WTC11 (cell line): ENCODE results near the gene AGAP1. TPM values are rescaled to one million over a fixed set of nuclear protein-coding genes. Genes with fewer than 3 reads are reported as not detected.

ENCODE experiments used
- ATAC-seq: fragments of 200-7000 bp; cut with Tn5 transposase; 2 replicates; pipeline ENCODE4 v1.10.0; 2021; ENCODE audit warnings: mild to moderate bottlenecking, moderate library complexity
- CTCF ChIA-PET: fragments of 300-600 bp; sonication (Branson Sonifier 250); formaldehyde crosslinking; loops from one replicate; lab custom pipeline; 2021; ENCODE audit warnings: antibody characterized with exemption; lab: Charles Lee
- POLR2A ChIA-PET: fragments of 350-600 bp; sonication (Branson Sonifier 250); formaldehyde crosslinking; loops from one replicate; lab custom pipeline; 2021; ENCODE audit warnings: antibody characterized with exemption; lab: Charles Lee
- DNase-seq: peaks from one replicate; pipeline ENCODE4 v3.0.0; 2021; ENCODE audit warnings: low spot score
- H3K27ac Mint-ChIP-seq: 2 replicates; pipeline ENCODE4 v1.8.0; 2021; ENCODE audit warnings: mixed read lengths
- H3K27me3 Mint-ChIP-seq: 2 replicates; pipeline ENCODE4 v1.8.0; 2021; ENCODE audit warnings: low read depth, mild to moderate bottlenecking, moderate library complexity, mixed read lengths
- H3K36me3 Mint-ChIP-seq: 2 replicates; pipeline ENCODE4 v1.8.0; 2021; ENCODE audit warnings: mixed read lengths
- H3K4me1 Mint-ChIP-seq: 2 replicates; pipeline ENCODE4 v1.8.0; 2022; ENCODE audit warnings: mixed read lengths
- H3K4me3 Mint-ChIP-seq: 2 replicates; pipeline ENCODE4 v1.8.0; 2021; ENCODE audit warnings: mild to moderate bottlenecking, moderate library complexity, mixed read lengths
- H3K9me3 Mint-ChIP-seq: 2 replicates; pipeline ENCODE4 v1.8.0; 2021; ENCODE audit warnings: mixed read lengths
- CREB1 ChIP-seq: sonication (generic); formaldehyde crosslinking; IDR thresholded peaks from 2 replicates; pipeline ENCODE4 v1.8.0; 2023; ENCODE audit warnings: mild to moderate bottlenecking, missing genetic modification reagents
- EMX1 ChIP-seq: fragments of 250-450 bp; sonication (Bioruptor Pico); IDR thresholded peaks from 2 replicates; pipeline ENCODE4 v1.8.0; 2021; ENCODE audit warnings: mild to moderate bottlenecking
- JUN ChIP-seq: sonication (generic); formaldehyde crosslinking; IDR thresholded peaks from 2 replicates; pipeline ENCODE4 v1.8.0; 2023; ENCODE audit warnings: mild to moderate bottlenecking, missing genetic modification reagents
- KAT7 ChIP-seq: sonication (generic); formaldehyde crosslinking; IDR thresholded peaks from 2 replicates; pipeline ENCODE4 v1.8.1; 2023; ENCODE audit warnings: missing genetic modification reagents, mild to moderate bottlenecking, borderline replicate concordance
- MXD4 ChIP-seq: fragments of 250-450 bp; sonication (Bioruptor Pico); IDR thresholded peaks from 2 replicates; pipeline ENCODE4 v1.8.0; 2021; ENCODE audit warnings: mild to moderate bottlenecking, moderate library complexity, borderline replicate concordance
- NFATC4 ChIP-seq: fragments of 250-450 bp; sonication (Bioruptor Pico); IDR thresholded peaks from 2 replicates; pipeline ENCODE4 v1.9.0; 2021; ENCODE audit warnings: mild to moderate bottlenecking
- NFYB ChIP-seq: sonication (generic); formaldehyde crosslinking; conservative IDR thresholded peaks from 2 replicates; pipeline ENCODE4 v1.8.0; 2022; ENCODE audit warnings: low read depth, missing genetic modification reagents
- NR1H2 ChIP-seq: sonication (generic); formaldehyde crosslinking; IDR thresholded peaks from 2 replicates; pipeline ENCODE4 v1.9.0; 2021; ENCODE audit warnings: mild to moderate bottlenecking, moderate library complexity, missing genetic modification reagents
- PRRX2 ChIP-seq: fragments of 250-450 bp; sonication (Bioruptor Pico); IDR thresholded peaks from 2 replicates; pipeline ENCODE4 v1.8.0; 2021; ENCODE audit warnings: mild to moderate bottlenecking
- RELA ChIP-seq: sonication (generic); formaldehyde crosslinking; IDR thresholded peaks from 2 replicates; pipeline ENCODE4 v1.8.1; 2022; ENCODE audit warnings: missing genetic modification reagents, mild to moderate bottlenecking, borderline replicate concordance
- RORB ChIP-seq: fragments of 250-450 bp; sonication (Bioruptor Pico); IDR thresholded peaks from 2 replicates; pipeline ENCODE4 v1.9.0; 2021; ENCODE audit warnings: mild to moderate bottlenecking
- SMAD3 ChIP-seq: sonication (generic); formaldehyde crosslinking; IDR thresholded peaks from 2 replicates; pipeline ENCODE4 v1.8.0; 2022; ENCODE audit warnings: missing genetic modification reagents, mild to moderate bottlenecking, borderline replicate concordance
- SP1 ChIP-seq: sonication (generic); formaldehyde crosslinking; conservative IDR thresholded peaks from 2 replicates; pipeline ENCODE4 v1.8.1; 2022; ENCODE audit warnings: missing genetic modification reagents
- ZNF121 ChIP-seq: sonication (generic); formaldehyde crosslinking; IDR thresholded peaks from 2 replicates; pipeline ENCODE4 v1.8.0; 2023; ENCODE audit warnings: missing genetic modification reagents
- ZNF219 ChIP-seq: sonication (generic); formaldehyde crosslinking; IDR thresholded peaks from 2 replicates; pipeline ENCODE4 v1.8.0; 2023; ENCODE audit warnings: missing genetic modification reagents, mild to moderate bottlenecking, borderline replicate concordance
- ZNF317 ChIP-seq: sonication (generic); formaldehyde crosslinking; IDR thresholded peaks from 2 replicates; pipeline ENCODE4 v1.8.1; 2023; ENCODE audit warnings: low read depth, mild to moderate bottlenecking, moderate library complexity, missing genetic modification reagents, borderline replicate concordance
- ZNF423 ChIP-seq: fragments of 250-450 bp; sonication (Bioruptor Pico); IDR thresholded peaks from 2 replicates; pipeline ENCODE4 v2.1.2; 2022; ENCODE audit warnings: mild to moderate bottlenecking, moderate library complexity
- total RNA-seq: library from RNA; stranded (reverse); gene quantifications from 3 replicates; pipeline ENCODE4 v1.2.3, GENCODE V29; 2021
- TF ChIP-seq, protein P1 (sequence below): fragments of 250-450 bp; sonication (Bioruptor Pico); conservative IDR thresholded peaks from 2 replicates; pipeline ENCODE4 v1.9.0; 2021; ENCODE audit warnings: mild to moderate bottlenecking
- TF ChIP-seq, protein P2 (sequence below): sonication (generic); formaldehyde crosslinking; IDR thresholded peaks from 2 replicates; pipeline ENCODE4 v1.8.0; 2022; ENCODE audit warnings: mild to moderate bottlenecking, missing genetic modification reagents
- TF ChIP-seq, protein P3 (sequence below): sonication (generic); formaldehyde crosslinking; IDR thresholded peaks from 2 replicates; pipeline ENCODE4 v1.8.0; 2023; ENCODE audit warnings: missing genetic modification reagents, mild to moderate bottlenecking, borderline replicate concordance

Gene AGAP1
- total RNA-seq, 1 experiment from 2014 or later: 49.3 TPM

DNA sequence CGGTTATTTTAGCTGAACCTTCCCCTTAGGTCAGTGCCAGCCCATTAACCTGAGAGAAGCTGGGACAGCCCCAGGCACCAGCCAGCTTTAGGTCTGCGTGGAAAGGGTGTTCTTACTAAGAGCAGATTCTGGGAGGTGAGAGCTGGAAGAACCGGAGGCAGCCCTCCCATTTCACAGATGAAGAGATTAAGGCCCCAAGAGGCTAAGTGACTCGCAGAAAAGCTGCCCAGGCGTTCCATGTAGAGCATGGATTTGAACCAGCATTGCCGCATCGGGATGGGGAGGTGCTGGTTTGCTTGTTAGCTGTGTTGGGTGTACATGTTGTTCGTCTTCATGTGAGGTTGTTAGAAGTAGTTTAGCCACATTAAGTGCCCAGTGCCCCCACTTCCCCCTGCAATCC lies 203.2 kb downstream of the AGAP1 start (continued):
- TF ChIP-seq, protein P1, sequence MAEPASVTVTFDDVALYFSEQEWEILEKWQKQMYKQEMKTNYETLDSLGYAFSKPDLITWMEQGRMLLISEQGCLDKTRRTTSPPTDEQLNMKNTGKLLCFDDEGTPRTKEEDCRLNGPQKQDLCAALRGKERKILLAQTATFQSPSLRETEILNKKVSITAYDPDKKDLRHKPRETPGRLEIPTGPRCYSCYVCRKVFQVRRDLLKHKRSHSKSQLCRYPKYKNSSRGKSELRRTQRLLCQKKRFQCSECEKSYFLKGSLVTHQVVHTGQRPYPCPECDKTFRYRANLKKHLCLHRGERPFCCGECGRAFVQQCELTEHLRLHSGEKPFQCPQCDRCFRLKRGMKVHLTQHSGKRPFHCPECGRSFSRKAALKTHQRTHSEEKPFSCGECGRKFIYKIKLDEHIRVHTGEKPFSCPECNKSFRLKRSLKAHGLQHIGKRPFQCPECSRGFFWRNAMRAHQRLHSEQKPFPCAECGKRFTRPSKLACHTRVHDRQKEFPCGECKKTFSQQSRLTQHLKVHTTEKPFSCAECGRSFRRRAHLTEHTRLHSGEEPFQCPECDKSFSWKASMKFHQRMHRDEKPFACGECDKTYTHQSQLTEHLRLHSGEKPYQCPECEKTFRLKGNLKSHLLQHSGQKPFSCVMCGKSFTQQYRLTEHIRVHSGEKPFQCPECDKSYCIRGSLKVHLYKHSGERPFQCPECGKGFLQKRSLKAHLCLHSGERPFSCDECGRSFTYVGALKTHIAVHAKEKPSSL (CRISPR knock-in tag): no peak
- TF ChIP-seq, protein P2, sequence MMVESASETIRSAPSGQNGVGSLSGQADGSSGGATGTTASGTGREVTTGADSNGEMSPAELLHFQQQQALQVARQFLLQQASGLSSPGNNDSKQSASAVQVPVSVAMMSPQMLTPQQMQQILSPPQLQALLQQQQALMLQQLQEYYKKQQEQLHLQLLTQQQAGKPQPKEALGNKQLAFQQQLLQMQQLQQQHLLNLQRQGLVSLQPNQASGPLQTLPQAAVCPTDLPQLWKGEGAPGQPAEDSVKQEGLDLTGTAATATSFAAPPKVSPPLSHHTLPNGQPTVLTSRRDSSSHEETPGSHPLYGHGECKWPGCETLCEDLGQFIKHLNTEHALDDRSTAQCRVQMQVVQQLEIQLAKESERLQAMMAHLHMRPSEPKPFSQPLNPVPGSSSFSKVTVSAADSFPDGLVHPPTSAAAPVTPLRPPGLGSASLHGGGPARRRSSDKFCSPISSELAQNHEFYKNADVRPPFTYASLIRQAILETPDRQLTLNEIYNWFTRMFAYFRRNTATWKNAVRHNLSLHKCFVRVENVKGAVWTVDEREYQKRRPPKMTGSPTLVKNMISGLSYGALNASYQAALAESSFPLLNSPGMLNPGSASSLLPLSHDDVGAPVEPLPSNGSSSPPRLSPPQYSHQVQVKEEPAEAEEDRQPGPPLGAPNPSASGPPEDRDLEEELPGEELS (CRISPR knock-in tag): no peak
- TF ChIP-seq ZNF423 (CRISPR knock-in tag) (no peak), NFATC4 (CRISPR knock-in tag) (no peak), ZNF219 (no peak)

- no peak for ATAC-seq
- H3K9me3 Mint-ChIP-seq: peaks cover 14% of the 10 kb centered on the region
- TF ChIP-seq, protein P1 (CRISPR knock-in tag): no peak
- peak; percentile 32; the same call in 1 of the 2 replicates for TF ChIP-seq ZNF121 (CRISPR knock-in tag)
- H3K36me3 Mint-ChIP-seq: peaks cover 18% of the 10 kb centered on the region
- no peak for DNase-seq
- H3K27me3 Mint-ChIP-seq: no peaks in the 10 kb centered on the region; the same call in 1 of the 2 replicates
- POLR2A ChIA-PET: no interaction called here
- no peak overlapping the region for H3K4me3 Mint-ChIP-seq
- peaks cover 53% of the 10 kb centered on the region for H3K4me1 Mint-ChIP-seq
- H3K27ac Mint-ChIP-seq: no peak overlapping the region
- CTCF ChIA-PET: interaction anchor here (1.0 to 1.5 kb wide), 2 partner anchors 8 to 48 kb away, joined by 3 to 4 read pairs; no protein-coding TSS in a partner anchor
These were observed 204.2 kb downstream of the AGAP1 start for GRCh38 chr2:235698028-235698427.

DNA sequence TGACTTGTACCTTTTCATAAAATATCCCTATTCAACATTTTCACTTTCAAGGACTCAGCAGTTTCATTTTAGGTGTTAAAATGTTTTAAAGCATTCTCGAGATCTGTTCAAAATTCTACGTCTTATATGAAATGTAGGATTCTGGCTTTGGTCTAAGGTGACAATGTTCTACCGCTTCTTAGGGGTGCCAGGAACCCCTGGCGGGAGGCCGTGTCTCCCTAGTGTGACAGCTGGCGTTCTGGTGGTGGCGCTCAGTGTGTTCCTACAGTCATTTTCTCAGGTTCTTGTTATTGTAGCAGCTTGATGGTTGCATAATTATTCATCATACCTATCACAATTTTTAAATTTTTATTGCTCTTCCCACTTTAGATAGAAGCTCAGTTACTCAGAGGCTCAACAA lies 204.6 kb downstream of the AGAP1 start:
- no peak for TF ChIP-seq NFYB (CRISPR knock-in tag)
- no peak for TF ChIP-seq ZNF317
- TF ChIP-seq PRRX2 (CRISPR knock-in tag): no peak
- TF ChIP-seq SMAD3 (CRISPR knock-in tag): no peak
- TF ChIP-seq NFATC4 (CRISPR knock-in tag): no peak
- no peak for TF ChIP-seq EMX1 (CRISPR knock-in tag)
- TF ChIP-seq NR1H2 (CRISPR knock-in tag): no peak
- TF ChIP-seq RELA (CRISPR knock-in tag): no peak
- TF ChIP-seq CREB1: no peak
- TF ChIP-seq SP1 (CRISPR knock-in tag): no peak
- no peak for TF ChIP-seq JUN (CRISPR knock-in tag)
- TF ChIP-seq KAT7 (CRISPR knock-in tag): no peak
- no peak for TF ChIP-seq RORB (CRISPR knock-in tag)
- no peak for TF ChIP-seq MXD4 (CRISPR knock-in tag)
- TF ChIP-seq, protein P3, sequence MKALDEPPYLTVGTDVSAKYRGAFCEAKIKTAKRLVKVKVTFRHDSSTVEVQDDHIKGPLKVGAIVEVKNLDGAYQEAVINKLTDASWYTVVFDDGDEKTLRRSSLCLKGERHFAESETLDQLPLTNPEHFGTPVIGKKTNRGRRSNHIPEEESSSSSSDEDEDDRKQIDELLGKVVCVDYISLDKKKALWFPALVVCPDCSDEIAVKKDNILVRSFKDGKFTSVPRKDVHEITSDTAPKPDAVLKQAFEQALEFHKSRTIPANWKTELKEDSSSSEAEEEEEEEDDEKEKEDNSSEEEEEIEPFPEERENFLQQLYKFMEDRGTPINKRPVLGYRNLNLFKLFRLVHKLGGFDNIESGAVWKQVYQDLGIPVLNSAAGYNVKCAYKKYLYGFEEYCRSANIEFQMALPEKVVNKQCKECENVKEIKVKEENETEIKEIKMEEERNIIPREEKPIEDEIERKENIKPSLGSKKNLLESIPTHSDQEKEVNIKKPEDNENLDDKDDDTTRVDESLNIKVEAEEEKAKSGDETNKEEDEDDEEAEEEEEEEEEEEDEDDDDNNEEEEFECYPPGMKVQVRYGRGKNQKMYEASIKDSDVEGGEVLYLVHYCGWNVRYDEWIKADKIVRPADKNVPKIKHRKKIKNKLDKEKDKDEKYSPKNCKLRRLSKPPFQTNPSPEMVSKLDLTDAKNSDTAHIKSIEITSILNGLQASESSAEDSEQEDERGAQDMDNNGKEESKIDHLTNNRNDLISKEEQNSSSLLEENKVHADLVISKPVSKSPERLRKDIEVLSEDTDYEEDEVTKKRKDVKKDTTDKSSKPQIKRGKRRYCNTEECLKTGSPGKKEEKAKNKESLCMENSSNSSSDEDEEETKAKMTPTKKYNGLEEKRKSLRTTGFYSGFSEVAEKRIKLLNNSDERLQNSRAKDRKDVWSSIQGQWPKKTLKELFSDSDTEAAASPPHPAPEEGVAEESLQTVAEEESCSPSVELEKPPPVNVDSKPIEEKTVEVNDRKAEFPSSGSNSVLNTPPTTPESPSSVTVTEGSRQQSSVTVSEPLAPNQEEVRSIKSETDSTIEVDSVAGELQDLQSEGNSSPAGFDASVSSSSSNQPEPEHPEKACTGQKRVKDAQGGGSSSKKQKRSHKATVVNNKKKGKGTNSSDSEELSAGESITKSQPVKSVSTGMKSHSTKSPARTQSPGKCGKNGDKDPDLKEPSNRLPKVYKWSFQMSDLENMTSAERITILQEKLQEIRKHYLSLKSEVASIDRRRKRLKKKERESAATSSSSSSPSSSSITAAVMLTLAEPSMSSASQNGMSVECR (CRISPR knock-in tag): no peak
- ChIA-PET POLR2A (no interaction called here), CTCF (interaction anchor here (1.0 to 1.6 kb wide), 3 partner anchors 8 to 103 kb away, joined by 3 to 4 read pairs (median 3); no protein-coding TSS in a partner anchor)
- peaks cover 56% of the 10 kb centered on the region for H3K4me1 Mint-ChIP-seq
- H3K27ac Mint-ChIP-seq: no peak overlapping the region
- peaks cover 14% of the 10 kb centered on the region for H3K9me3 Mint-ChIP-seq
- ATAC-seq: no peak
- H3K4me3 Mint-ChIP-seq: no peak overlapping the region
- no peak for DNase-seq
- peaks cover 18% of the 10 kb centered on the region for H3K36me3 Mint-ChIP-seq
- no peaks in the 10 kb centered on the region; the same call in 1 of the 2 replicates for H3K27me3 Mint-ChIP-seq
